GM12892 (cell line): ENCODE measurements around the gene FTSJ1.

Source experiments
- POLR2A ChIP-seq: IDR thresholded peaks from 2 replicates; pipeline ENCODE4 v1.6.1; 2011; ENCODE audit warnings: low read depth, low read length, control low read depth
- POLR2AphosphoS5 ChIP-seq: IDR thresholded peaks from 2 replicates; pipeline ENCODE4 v1.6.1; 2011; ENCODE audit warnings: low read depth, low read length, control low read depth
- TAF1 ChIP-seq: IDR thresholded peaks from 2 replicates; pipeline ENCODE4 v1.6.1; 2011; ENCODE audit warnings: low read depth, mild to moderate bottlenecking, control low read depth, low read length, borderline replicate concordance

DNA sequence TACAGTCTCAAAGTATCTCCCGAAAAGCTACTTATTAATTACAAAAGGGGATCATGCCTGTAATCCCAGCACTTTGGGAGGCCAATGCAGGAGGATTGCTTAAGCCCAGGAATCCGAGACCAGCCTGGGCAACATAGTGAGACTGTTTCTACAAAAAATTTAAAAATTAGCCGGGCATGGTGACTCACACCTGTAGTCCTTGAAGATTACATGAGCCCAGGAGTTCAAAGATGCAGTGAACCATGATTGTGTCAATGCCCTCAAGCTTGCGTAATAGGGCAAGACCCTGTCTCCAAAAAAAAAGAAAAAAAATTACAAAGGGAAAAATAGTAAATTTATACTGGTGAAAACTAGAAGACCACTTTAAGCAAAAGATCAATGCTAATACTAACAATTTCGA is 29.5 kb downstream of the FTSJ1 start:
- no peak for TF ChIP-seq POLR2A
- TF ChIP-seq POLR2AphosphoS5, result no peak
- TF ChIP-seq TAF1, result no peak
